ENCODE results near the gene DHTKD1.

DHTKD1 gene, protein sequence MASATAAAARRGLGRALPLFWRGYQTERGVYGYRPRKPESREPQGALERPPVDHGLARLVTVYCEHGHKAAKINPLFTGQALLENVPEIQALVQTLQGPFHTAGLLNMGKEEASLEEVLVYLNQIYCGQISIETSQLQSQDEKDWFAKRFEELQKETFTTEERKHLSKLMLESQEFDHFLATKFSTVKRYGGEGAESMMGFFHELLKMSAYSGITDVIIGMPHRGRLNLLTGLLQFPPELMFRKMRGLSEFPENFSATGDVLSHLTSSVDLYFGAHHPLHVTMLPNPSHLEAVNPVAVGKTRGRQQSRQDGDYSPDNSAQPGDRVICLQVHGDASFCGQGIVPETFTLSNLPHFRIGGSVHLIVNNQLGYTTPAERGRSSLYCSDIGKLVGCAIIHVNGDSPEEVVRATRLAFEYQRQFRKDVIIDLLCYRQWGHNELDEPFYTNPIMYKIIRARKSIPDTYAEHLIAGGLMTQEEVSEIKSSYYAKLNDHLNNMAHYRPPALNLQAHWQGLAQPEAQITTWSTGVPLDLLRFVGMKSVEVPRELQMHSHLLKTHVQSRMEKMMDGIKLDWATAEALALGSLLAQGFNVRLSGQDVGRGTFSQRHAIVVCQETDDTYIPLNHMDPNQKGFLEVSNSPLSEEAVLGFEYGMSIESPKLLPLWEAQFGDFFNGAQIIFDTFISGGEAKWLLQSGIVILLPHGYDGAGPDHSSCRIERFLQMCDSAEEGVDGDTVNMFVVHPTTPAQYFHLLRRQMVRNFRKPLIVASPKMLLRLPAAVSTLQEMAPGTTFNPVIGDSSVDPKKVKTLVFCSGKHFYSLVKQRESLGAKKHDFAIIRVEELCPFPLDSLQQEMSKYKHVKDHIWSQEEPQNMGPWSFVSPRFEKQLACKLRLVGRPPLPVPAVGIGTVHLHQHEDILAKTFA

DNA sequence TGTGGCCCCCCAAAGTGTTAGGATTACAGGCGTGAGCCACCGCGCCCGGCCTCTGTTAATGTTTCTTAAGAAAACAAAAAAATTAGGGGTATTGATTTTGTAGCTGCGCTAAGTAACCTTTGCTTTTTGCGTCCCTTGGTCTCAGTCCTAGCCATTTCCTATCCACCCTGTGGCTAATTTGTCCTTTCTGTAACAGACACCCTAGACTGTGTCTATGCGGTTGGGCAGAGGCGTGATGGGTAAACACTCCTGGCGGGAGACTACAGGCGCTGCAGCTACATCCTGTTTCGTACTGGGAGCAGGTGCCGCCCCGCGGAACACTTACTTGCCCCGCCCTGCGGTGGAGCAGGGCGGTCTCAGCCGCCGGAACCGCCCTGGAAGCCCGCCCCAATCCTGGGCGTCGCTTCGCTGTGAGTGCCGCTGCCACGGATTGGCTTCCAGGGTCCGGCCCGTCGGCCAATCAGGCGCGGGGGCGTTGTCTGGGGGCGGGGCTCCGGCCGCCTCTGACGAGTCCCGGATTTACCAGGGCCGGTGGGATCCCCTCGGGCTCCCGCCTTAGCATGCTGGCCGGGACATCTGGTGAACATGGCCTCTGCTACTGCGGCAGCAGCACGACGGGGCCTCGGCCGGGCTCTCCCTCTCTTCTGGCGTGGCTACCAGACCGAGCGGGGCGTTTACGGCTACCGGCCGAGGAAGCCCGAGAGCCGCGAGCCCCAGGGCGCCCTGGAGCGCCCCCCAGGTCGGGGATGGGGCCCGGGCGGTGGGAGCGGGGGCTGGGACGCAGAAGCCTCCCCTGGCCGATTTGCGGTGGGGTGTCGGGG, at the start of gene DHTKD1:
Gene DHTKD1 (plus strand): TSS at position 506 of the 821 bp plus-strand sequence. CDS start 80 bp downstream, at position 586.
- in situ Hi-C loops (cut with MboI; ENCODE audit: low sequenced_read_pairs), result no loop called here
- H3K4me3 ChIP-seq, result peak within 1 kb of the TSS; percentile 98
- H3K36me3 ChIP-seq (replicated peaks), result no peaks in the 10 kb centered on the region; the same call in 1 of the 2 replicates
- DNase-seq (ENCODE audit: low spot score in 2 of 2), result peak; percentile 97 to 100
- no peaks in the 10 kb centered on the region for H3K27me3 ChIP-seq (ENCODE audit: low read depth)
- H3K4me1 ChIP-seq, result peaks cover 20% of the 10 kb centered on the region
- H3K9me3 ChIP-seq, result no peaks in the 10 kb centered on the region

GRCh38 chr10:12019283-12019971, 49.3 kb upstream of the DHTKD1 start:
- no peaks in the 10 kb centered on the region for H3K9me3 ChIP-seq
- H3K27me3 ChIP-seq (ENCODE audit: low read depth), result no peaks in the 10 kb centered on the region
- peaks cover 3% of the 10 kb centered on the region; the same call in 1 of the 2 replicates for H3K36me3 ChIP-seq (replicated peaks)
- no peaks in the 10 kb centered on the region; the same call in 1 of the 2 replicates for H3K4me1 ChIP-seq
- DNase-seq (ENCODE audit: low spot score in 2 of 2), result no peak
- H3K4me3 ChIP-seq, result no peak overlapping the region
- in situ Hi-C loops (cut with MboI; ENCODE audit: low sequenced_read_pairs), result no loop called here

GRCh38 chr10:12020574-12020973, 48.2 kb upstream of the DHTKD1 start:
- DNase-seq (ENCODE audit: low spot score in 2 of 2), result no peak
- in situ Hi-C loops (cut with MboI; ENCODE audit: low sequenced_read_pairs), result no loop called here
- H3K27me3 ChIP-seq (ENCODE audit: low read depth), result no peaks in the 10 kb centered on the region
- H3K4me1 ChIP-seq, result no peaks in the 10 kb centered on the region; the same call in 1 of the 2 replicates
- H3K4me3 ChIP-seq, result no peak overlapping the region
- no peaks in the 10 kb centered on the region for H3K9me3 ChIP-seq
- peaks cover 3% of the 10 kb centered on the region; the same call in 1 of the 2 replicates for H3K36me3 ChIP-seq (replicated peaks)

DNA sequence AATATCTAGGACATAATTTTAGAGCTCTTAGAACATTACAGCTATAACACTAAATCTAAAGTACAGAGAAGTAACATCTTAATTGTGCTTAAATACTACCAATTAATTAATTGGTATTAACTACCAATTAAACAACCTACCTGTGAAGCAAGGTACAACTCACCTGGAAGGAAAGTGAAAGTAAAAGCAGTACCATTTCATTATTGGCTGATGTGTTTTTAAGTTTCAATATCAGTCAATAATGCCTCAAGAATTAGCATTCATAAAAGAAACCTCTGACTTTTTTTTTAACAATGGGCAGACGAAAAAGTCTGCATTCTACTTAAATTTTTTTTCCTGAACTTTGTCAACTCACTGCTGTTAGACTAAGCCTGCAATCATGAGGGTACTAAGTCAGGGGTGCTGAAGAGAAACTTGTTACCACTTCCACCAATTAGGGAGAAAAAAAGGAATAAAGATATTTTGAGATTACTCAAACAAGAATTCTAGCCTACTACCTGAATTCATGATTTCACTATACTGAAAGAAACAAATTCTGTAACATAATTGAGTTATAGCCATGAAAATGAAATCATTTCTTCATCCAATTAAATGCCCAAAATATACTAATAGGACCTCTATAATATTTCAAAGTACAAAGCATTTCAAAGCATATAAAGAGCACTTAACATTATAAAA, 46.0 kb upstream of the DHTKD1 start:
- Histone ChIP-seq H3K27me3 (ENCODE audit: low read depth) (no peaks in the 10 kb centered on the region), H3K9me3 (no peaks in the 10 kb centered on the region), H3K36me3 (replicated peaks) (peaks cover 3% of the 10 kb centered on the region; the same call in 1 of the 2 replicates), H3K4me3 (no peak overlapping the region), H3K4me1 (no peaks in the 10 kb centered on the region; the same call in 1 of the 2 replicates)
- in situ Hi-C loops (cut with MboI; ENCODE audit: low sequenced_read_pairs), result no loop called here
- no peak for DNase-seq (ENCODE audit: low spot score in 2 of 2)

DNA sequence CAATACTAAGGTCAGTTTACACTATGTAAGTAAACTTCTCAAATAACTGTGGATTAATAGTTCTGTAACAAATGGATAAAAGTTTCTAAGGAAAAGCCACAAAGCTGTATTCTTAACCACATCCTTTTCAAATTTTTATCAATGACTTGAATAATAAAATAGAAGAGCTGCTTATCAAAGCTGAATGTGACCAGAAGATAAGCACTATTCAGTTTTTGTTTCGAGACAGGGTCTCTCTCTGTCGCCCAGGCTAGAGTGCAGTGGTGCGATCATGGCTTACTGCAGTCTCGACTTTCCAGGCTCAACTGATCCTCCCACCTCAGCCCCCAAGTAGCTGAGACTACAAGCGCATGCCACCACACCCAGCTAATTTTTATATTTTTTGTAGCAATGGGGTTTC, 43.2 kb upstream of the DHTKD1 start:
- in situ Hi-C loops (cut with MboI; ENCODE audit: low sequenced_read_pairs), result no loop called here
- Histone ChIP-seq H3K4me1 (no peaks in the 10 kb centered on the region; the same call in 1 of the 2 replicates), H3K36me3 (replicated peaks) (peaks cover 15% of the 10 kb centered on the region), H3K27me3 (ENCODE audit: low read depth) (no peaks in the 10 kb centered on the region), H3K4me3 (no peak overlapping the region), H3K9me3 (no peaks in the 10 kb centered on the region)
- DNase-seq (ENCODE audit: low spot score in 2 of 2), result no peak

DNA sequence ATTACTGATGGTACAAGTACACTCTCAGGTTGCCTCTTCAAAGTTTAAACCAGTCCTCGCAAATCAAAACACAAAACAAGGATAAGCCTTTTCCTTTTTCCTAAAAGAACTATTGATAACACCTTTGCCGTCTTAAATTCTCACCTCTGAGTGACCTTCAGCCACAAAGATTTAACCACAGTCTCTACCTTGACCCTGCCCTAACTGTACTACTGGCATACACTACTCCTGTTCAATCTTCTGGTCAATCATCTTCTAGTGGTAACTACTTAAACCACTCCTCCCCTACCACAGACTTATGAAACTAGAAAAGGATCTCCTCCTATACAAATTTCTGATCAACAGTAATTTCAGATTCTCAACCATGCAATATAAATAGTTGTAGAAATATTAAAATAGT, 41.2 kb upstream of the DHTKD1 start:
- Histone ChIP-seq H3K27me3 (ENCODE audit: low read depth) (no peaks in the 10 kb centered on the region), H3K36me3 (replicated peaks) (peaks cover 22% of the 10 kb centered on the region), H3K4me3 (no peak overlapping the region), H3K9me3 (no peaks in the 10 kb centered on the region), H3K4me1 (no peaks in the 10 kb centered on the region; the same call in 1 of the 2 replicates)
- DNase-seq (ENCODE audit: low spot score in 2 of 2), result no peak
- in situ Hi-C loops (cut with MboI; ENCODE audit: low sequenced_read_pairs), result no loop called here

DNA sequence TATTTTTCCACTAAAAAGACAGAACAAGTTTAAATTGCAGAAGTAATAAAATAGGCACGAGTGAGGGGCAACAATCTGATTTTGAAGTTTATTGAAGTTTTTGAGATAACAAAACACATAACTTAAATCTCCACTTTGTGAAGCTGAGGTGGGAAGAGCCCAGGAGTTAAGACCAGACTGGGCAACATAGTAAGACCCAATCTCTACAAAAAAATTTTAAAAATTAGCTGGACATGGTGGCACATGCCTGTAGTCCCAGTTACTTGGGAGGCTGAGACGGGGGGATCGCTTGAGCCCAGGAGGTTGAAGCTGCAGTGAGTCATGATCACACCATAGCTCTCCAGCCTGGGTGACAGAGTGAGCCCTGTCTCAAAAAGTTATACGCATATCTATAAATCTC, 37.4 kb upstream of the DHTKD1 start:
- Histone ChIP-seq H3K9me3 (no peaks in the 10 kb centered on the region), H3K27me3 (ENCODE audit: low read depth) (no peaks in the 10 kb centered on the region), H3K36me3 (replicated peaks) (peaks cover 44% of the 10 kb centered on the region), H3K4me3 (no peak overlapping the region), H3K4me1 (no peaks in the 10 kb centered on the region)
- in situ Hi-C loops (cut with MboI; ENCODE audit: low sequenced_read_pairs), result no loop called here
- DNase-seq (ENCODE audit: low spot score in 2 of 2), result no peak

DNA sequence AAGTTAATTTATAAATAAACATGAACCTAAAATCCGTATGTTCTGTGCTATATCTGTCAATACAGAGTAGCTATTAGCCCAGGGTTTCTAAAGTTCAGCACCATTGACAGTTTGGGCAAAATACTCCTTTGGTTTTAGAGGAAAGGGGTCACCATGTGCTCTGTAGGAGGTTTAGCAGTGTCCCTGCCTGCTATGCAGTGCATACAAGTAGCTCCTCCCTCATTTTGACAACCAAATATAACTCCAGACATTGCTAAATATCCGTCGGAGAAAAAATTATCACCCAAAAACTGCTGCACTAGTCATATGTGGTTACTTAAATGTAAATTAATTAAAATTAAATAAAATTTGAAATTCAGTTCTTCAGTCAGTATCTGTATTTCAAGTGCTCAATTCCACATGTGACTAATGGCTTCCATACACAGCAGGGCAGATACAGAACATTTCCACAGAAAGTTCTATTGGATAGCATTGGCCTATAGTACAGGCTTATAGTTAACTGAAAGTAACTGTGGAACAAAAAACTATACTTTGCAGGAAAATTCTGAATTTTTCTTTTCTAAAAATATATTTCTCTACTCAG, 32.6 kb upstream of the DHTKD1 start:
- Histone ChIP-seq H3K4me1 (peaks cover 9% of the 10 kb centered on the region), H3K9me3 (no peaks in the 10 kb centered on the region), H3K36me3 (replicated peaks) (peaks cover 32% of the 10 kb centered on the region), H3K4me3 (no peak overlapping the region), H3K27me3 (ENCODE audit: low read depth) (no peaks in the 10 kb centered on the region)
- in situ Hi-C loops (cut with MboI; ENCODE audit: low sequenced_read_pairs), result no loop called here
- DNase-seq (ENCODE audit: low spot score in 2 of 2), result no peak

GRCh38 chr10:12041766-12042408, 26.9 kb upstream of the DHTKD1 start:
- DNase-seq (ENCODE audit: low spot score in 2 of 2), result peak in 1 of 2 experiments; percentile 31
- Histone ChIP-seq H3K27me3 (ENCODE audit: low read depth) (no peaks in the 10 kb centered on the region), H3K36me3 (replicated peaks) (peaks cover 4% of the 10 kb centered on the region; the same call in 1 of the 2 replicates), H3K9me3 (no peaks in the 10 kb centered on the region), H3K4me3 (peak overlapping the region; percentile 100), H3K4me1 (peaks cover 15% of the 10 kb centered on the region)
- in situ Hi-C loops (cut with MboI; ENCODE audit: low sequenced_read_pairs), result no loop called here

DNA sequence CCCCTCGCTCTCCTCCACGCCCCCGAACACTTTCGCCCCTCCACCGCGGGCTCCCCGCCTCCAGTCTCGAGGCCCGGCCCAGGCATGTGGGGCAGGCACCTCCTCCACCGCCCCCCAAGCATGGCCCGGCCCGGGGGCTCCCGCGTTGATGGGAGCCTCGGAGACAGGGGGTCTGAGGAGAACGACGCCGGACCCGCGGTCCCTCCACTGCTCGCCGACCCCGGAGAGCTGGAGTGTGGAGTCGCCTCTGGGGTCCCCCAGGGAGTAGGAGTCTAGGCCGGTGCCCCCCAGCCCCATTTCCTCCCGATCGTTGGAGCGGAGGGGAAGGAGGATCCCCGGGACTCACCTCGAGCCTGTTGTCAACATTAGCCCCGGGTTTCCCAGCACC, 26.4 kb upstream of the DHTKD1 start:
- Histone ChIP-seq H3K4me3 (peak overlapping the region; percentile 100), H3K9me3 (no peaks in the 10 kb centered on the region), H3K36me3 (replicated peaks) (peaks cover 4% of the 10 kb centered on the region; the same call in 1 of the 2 replicates), H3K4me1 (peaks cover 15% of the 10 kb centered on the region), H3K27me3 (ENCODE audit: low read depth) (no peaks in the 10 kb centered on the region)
- in situ Hi-C loops (cut with MboI; ENCODE audit: low sequenced_read_pairs), result no loop called here
- peak in 1 of 2 experiments; percentile 44 for DNase-seq (ENCODE audit: low spot score in 2 of 2)

GRCh38 chr10:12042797-12043651, 25.7 kb upstream of the DHTKD1 start, which contains the start of gene UPF2:
TSS of gene UPF2 (minus strand) at chr10:12042809. CDS start at chr10:12035423, 7,386 bp downstream.
- Histone ChIP-seq H3K36me3 (replicated peaks) (peaks cover 4% of the 10 kb centered on the region; the same call in 1 of the 2 replicates), H3K4me1 (peaks cover 15% of the 10 kb centered on the region), H3K4me3 (peak within 1 kb of the TSS; percentile 100), H3K9me3 (no peaks in the 10 kb centered on the region), H3K27me3 (ENCODE audit: low read depth) (no peaks in the 10 kb centered on the region)
- in situ Hi-C loops (cut with MboI; ENCODE audit: low sequenced_read_pairs), result no loop called here
- DNase-seq (ENCODE audit: low spot score in 2 of 2), result peak; percentile 96 to 98
